Endodermal cell (in vitro differentiated cells): Measurements from ENCODE around the gene MOB3B. TPM values are rescaled to one million over a fixed set of nuclear protein-coding genes. Genes with fewer than 3 reads are reported as not detected.

Experiments used
- DNase-seq: peaks from one replicate; pipeline ENCODE4 v3.0.0-alpha.2; 2017
- H3K27ac ChIP-seq: 2 replicates; pipeline ENCODE4 v1.5.1; 2013; ENCODE audit warnings: mild to moderate bottlenecking, low read depth, low read length, moderate library complexity
- H3K27me3 ChIP-seq: 2 replicates; pipeline ENCODE4 v1.6.1; 2013; ENCODE audit warnings: mild to moderate bottlenecking, low read length, moderate library complexity; ENCODE audit not compliant: insufficient read depth, control insufficient read depth, poor library complexity, severe bottlenecking
- H3K36me3 ChIP-seq: 2 replicates; pipeline ENCODE4 v1.7.0; 2013; ENCODE audit warnings: mild to moderate bottlenecking, low read length, moderate library complexity; ENCODE audit not compliant: control insufficient read depth, insufficient read depth
- H3K4me1 ChIP-seq: one replicate; pipeline ENCODE4 v1.7.0; 2013; ENCODE audit warnings: low read length; ENCODE audit not compliant: control insufficient read depth, insufficient read depth
- H3K4me3 ChIP-seq: 2 replicates; pipeline ENCODE4 v1.5.1; 2013; ENCODE audit warnings: mild to moderate bottlenecking, low read length, moderate library complexity
- H3K9ac ChIP-seq: 2 replicates; pipeline ENCODE4 v1.6.1; 2013; ENCODE audit warnings: mild to moderate bottlenecking, low read length, moderate library complexity; ENCODE audit not compliant: poor library complexity, severe bottlenecking; ENCODE audit errors: extremely low read depth
- H3K9me3 ChIP-seq: 2 replicates; pipeline ENCODE4 v1.6.1; 2013; ENCODE audit warnings: mild to moderate bottlenecking, low read length, moderate library complexity; ENCODE audit not compliant: control insufficient read depth
- H3K27ac Mint-ChIP-seq: 2 replicates; pipeline ENCODE4 v1.8.0; 2020; ENCODE audit warnings: mixed read lengths
- H3K27me3 Mint-ChIP-seq: 2 replicates; pipeline ENCODE4 v1.8.0; 2021; ENCODE audit warnings: mild to moderate bottlenecking, mixed read lengths; ENCODE audit not compliant: insufficient read depth
- H3K36me3 Mint-ChIP-seq: 2 replicates; pipeline ENCODE4 v1.8.0; 2020; ENCODE audit warnings: low read depth, mixed read lengths
- H3K4me1 Mint-ChIP-seq: 2 replicates; pipeline ENCODE4 v1.8.0; 2020; ENCODE audit warnings: mixed read lengths
- H3K4me3 Mint-ChIP-seq: 2 replicates; pipeline ENCODE4 v1.8.0; 2020; ENCODE audit warnings: mild to moderate bottlenecking, moderate library complexity, mixed read lengths
- H3K9me3 Mint-ChIP-seq: 2 replicates; pipeline ENCODE4 v1.8.0; 2020; ENCODE audit warnings: mild to moderate bottlenecking, mixed read lengths
- WGBS, 2 experiments: methylation state at CpG; one replicate each; pipeline versions ENCODE4 v1.1.5 to v1.1.7; 2013; ENCODE audit warnings: missing lambda C conversion rate in 2 of 2, mixed read lengths in 1 of 2; ENCODE audit not compliant: insufficient coverage in 1 of 2, insufficient read length in 1 of 2; 5-methylcytosine and 5-hydroxymethylcytosine counted together
- total RNA-seq, 2 donors: library from RNA; stranded (reverse); fragmentation: NEBNext Ultra II Directional in 1 of 2; extraction: Animal tissue kit (Norgen Biotek cat#: 25700) in 1 of 2; gene quantifications; 2 replicates in 1 of 2; 3 replicates in 1 of 2; pipeline ENCODE4 v1.2.1, GENCODE V29; 2021
- TF ChIP-seq, protein P1 (sequence below): fragments of 200-600 bp; sonication (generic); conservative IDR thresholded peaks from 2 replicates; pipeline ENCODE4 v1.5.0; 2021; ENCODE audit warnings: antibody characterized with exemption, mild to moderate bottlenecking

Gene MOB3B
- total RNA-seq, 2 donors from 2014 or later = 5.6 to 6.2 TPM

DNA sequence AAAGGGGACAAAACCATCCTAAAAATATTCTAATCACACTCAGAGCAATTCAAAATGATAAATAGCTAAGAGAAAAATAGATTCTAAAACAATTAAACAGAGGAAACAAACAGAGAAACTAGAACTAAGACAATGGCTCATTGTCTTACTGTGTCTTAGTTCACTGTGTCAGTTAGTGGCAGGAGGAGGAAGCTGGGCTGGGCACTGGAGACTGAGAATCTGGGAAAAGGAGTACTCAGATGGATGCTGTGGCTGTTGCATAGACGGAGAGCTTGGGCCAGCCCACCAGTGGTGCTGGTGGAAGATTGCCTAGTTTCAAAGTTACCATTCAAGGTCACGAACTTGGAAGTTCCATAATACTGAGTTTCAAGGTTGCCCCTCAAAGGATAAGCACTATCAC lies 100.2 kb downstream of the MOB3B start:
- peaks cover 7% of the 10 kb centered on the region for H3K27me3 Mint-ChIP-seq
- peaks cover 53% of the 10 kb centered on the region for H3K4me1 Mint-ChIP-seq
- 94 to 96% methylated on average over 2 of the region's 2 CpGs for WGBS, 2 experiments
- no peak for DNase-seq
- no peaks in the 10 kb centered on the region for H3K9me3 Mint-ChIP-seq
- H3K4me1 ChIP-seq = peaks cover 6% of the 10 kb centered on the region
- H3K4me3 Mint-ChIP-seq = no peak overlapping the region
- H3K27me3 ChIP-seq = no peaks in the 10 kb centered on the region
- no peaks in the 10 kb centered on the region for H3K36me3 Mint-ChIP-seq
- no peaks in the 10 kb centered on the region for H3K36me3 ChIP-seq
- H3K9ac ChIP-seq = no peak overlapping the region
- H3K9me3 ChIP-seq = no peaks in the 10 kb centered on the region
- no peak overlapping the region for H3K27ac Mint-ChIP-seq
- TF ChIP-seq, protein P1, sequence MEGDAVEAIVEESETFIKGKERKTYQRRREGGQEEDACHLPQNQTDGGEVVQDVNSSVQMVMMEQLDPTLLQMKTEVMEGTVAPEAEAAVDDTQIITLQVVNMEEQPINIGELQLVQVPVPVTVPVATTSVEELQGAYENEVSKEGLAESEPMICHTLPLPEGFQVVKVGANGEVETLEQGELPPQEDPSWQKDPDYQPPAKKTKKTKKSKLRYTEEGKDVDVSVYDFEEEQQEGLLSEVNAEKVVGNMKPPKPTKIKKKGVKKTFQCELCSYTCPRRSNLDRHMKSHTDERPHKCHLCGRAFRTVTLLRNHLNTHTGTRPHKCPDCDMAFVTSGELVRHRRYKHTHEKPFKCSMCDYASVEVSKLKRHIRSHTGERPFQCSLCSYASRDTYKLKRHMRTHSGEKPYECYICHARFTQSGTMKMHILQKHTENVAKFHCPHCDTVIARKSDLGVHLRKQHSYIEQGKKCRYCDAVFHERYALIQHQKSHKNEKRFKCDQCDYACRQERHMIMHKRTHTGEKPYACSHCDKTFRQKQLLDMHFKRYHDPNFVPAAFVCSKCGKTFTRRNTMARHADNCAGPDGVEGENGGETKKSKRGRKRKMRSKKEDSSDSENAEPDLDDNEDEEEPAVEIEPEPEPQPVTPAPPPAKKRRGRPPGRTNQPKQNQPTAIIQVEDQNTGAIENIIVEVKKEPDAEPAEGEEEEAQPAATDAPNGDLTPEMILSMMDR = no peak
- no peak overlapping the region for H3K27ac ChIP-seq
- H3K4me3 ChIP-seq = no peak overlapping the region

DNA sequence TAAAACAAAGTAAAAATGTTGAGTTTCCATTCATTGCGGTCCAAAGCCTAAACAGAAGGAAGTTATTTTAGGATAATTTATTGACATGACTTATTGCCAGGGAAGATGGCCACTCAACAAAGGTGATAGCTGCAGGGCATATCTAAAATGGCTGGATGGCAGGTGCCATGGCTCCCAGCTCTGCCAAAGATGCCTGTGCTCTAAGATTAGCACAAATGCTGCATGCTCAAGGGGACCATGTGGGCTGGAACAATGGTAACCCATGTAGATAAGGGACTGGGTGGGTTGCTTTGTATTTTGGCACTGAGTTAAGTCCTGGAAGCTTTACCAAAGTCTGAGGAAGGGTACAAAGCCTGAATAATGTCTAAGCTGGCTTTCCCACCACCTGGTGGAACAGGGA lies 101.1 kb downstream of the MOB3B start:
- Mint-ChIP-seq H3K9me3 (no peaks in the 10 kb centered on the region), H3K4me1 (peaks cover 45% of the 10 kb centered on the region), H3K36me3 (no peaks in the 10 kb centered on the region), H3K27me3 (peaks cover 14% of the 10 kb centered on the region), H3K27ac (no peak overlapping the region), H3K4me3 (no peak overlapping the region)
- no peak for DNase-seq
- H3K4me3 ChIP-seq = no peak overlapping the region
- no peak overlapping the region for H3K9ac ChIP-seq
- H3K9me3 ChIP-seq = no peaks in the 10 kb centered on the region
- H3K27me3 ChIP-seq = no peaks in the 10 kb centered on the region
- H3K36me3 ChIP-seq = no peaks in the 10 kb centered on the region
- H3K27ac ChIP-seq = no peak overlapping the region
- WGBS, 2 experiments = 98 to 100% methylated on average over 1 of the region's 1 CpG
- H3K4me1 ChIP-seq = peaks cover 6% of the 10 kb centered on the region
- TF ChIP-seq, protein P1 = no peak

DNA sequence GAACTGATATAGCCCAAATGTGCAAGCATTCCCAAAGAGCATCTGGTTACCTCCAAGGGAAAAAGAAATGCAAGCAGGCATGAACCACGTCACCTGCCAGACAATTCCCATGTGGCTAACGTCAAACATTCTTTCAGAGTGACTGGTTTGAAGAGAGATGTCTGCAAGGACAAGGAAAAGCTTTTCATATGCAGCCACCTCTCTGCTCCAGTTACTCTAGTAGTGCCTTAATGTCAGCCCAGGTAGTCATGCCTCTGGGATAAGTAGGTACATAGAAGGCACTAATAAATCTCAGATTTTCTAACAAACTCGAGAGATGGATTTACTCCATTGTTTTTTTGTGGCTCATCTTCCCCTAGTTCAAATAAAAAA lies 102.4 kb downstream of the MOB3B start:
- no peaks in the 10 kb centered on the region for H3K9me3 ChIP-seq
- TF ChIP-seq, protein P1 = no peak
- peaks cover 14% of the 10 kb centered on the region for H3K27me3 Mint-ChIP-seq
- no peak overlapping the region for H3K27ac ChIP-seq
- no peaks in the 10 kb centered on the region for H3K36me3 Mint-ChIP-seq
- H3K27me3 ChIP-seq = no peaks in the 10 kb centered on the region
- no peak overlapping the region for H3K4me3 Mint-ChIP-seq
- H3K9me3 Mint-ChIP-seq = no peaks in the 10 kb centered on the region
- peak; percentile 65 for DNase-seq
- H3K36me3 ChIP-seq = no peaks in the 10 kb centered on the region
- H3K4me1 Mint-ChIP-seq = peaks cover 45% of the 10 kb centered on the region
- H3K4me3 ChIP-seq = no peak overlapping the region
- no peak overlapping the region for H3K27ac Mint-ChIP-seq
- peaks cover 6% of the 10 kb centered on the region for H3K4me1 ChIP-seq
- 82 to 87% methylated on average over 2 to 3 of the region's 3 CpGs for WGBS, 2 experiments
- H3K9ac ChIP-seq = no peak overlapping the region
